HTR-8/SVneo (cell line): ENCODE results near the gene CGREF1.
A peak's percentile ranks its signal among the peaks of the same experiment; 100 is the strongest.
"Not testable (repeated sequence)": the region's sequence is repeated elsewhere in the genome, so short reads cannot be mapped to it uniquely, and the experiment has no call there.

Source experiments
- DNase-seq: peaks from one replicate; pipeline ENCODE4 v3.0.0; 2011; ENCODE audit warnings: low spot score, mixed read lengths; ENCODE audit not compliant: insufficient read length
- FAIRE-seq: peaks from 2 replicates; lab custom pipeline; 2011; peaks lifted over from hg19 to GRCh38; lab: Jason Lieb, UNC

The CGREF1 gene

GRCh38 chr2:27117995-27118524, 868 bp downstream of the CGREF1 start:
- DNase-seq (no peak), FAIRE-seq (no peak)

GRCh38 chr2:27115519-27115918, 3.4 kb downstream of the CGREF1 start:
- FAIRE-seq, result no peak

GRCh38 chr2:27111392-27112078, 7.4 kb downstream of the CGREF1 start:
- DNase-seq, FAIRE-seq: not testable (repeated sequence)

More at GRCh38 chr2:27115519-27115918, 3.4 kb downstream of the CGREF1 start:
- DNase-seq, result no peak

GRCh38 chr2:27110603-27111352, 8.2 kb downstream of the CGREF1 start:
- not testable (repeated sequence) for DNase-seq, FAIRE-seq

GRCh38 chr2:27109083-27109482, 9.8 kb downstream of the CGREF1 start:
- no peak for FAIRE-seq

GRCh38 chr2:27108221-27108620, 10.7 kb downstream of the CGREF1 start:
- no peak for FAIRE-seq
- DNase-seq, result no peak

More at GRCh38 chr2:27109083-27109482, 9.8 kb downstream of the CGREF1 start:
- DNase-seq, result no peak

- DNase-seq, result no peak
- FAIRE-seq, result no peak
Observed at GRCh38 chr2:27105981-27106380, 12.9 kb downstream of the CGREF1 start.

- DNase-seq (no peak), FAIRE-seq (no peak)
Observed at GRCh38 chr2:27102329-27102728, 16.6 kb downstream of the CGREF1 start.

- FAIRE-seq, result no peak
- DNase-seq, result no peak
Observed at GRCh38 chr2:27100036-27100435, 18.9 kb downstream of the CGREF1 start.

- DNase-seq, result no peak
- no peak for FAIRE-seq
Observed at GRCh38 chr2:27099334-27099955, 19.5 kb downstream of the CGREF1 start.

GRCh38 chr2:27097341-27097740, 21.6 kb downstream of the CGREF1 start:
- DNase-seq, result no peak
- FAIRE-seq, result no peak

GRCh38 chr2:27096748-27097297, 22.1 kb downstream of the CGREF1 start:
- no peak for FAIRE-seq

GRCh38 chr2:27095745-27096651, 22.9 kb downstream of the CGREF1 start:
- DNase-seq, result peak; percentile 64

More at GRCh38 chr2:27096748-27097297, 22.1 kb downstream of the CGREF1 start:
- DNase-seq, result no peak

GRCh38 chr2:27095427-27095744, 23.5 kb downstream of the CGREF1 start:
- FAIRE-seq (no peak), DNase-seq (no peak)

More at GRCh38 chr2:27095745-27096651, 22.9 kb downstream of the CGREF1 start:
- no peak for FAIRE-seq

- no peak for FAIRE-seq
- DNase-seq, result no peak
Observed at GRCh38 chr2:27094353-27094984, 24.5 kb downstream of the CGREF1 start.

- DNase-seq, result no peak
Observed at GRCh38 chr2:27093430-27094352, 25.2 kb downstream of the CGREF1 start.

GRCh38 chr2:27092696-27093429, 26.1 kb downstream of the CGREF1 start:
- DNase-seq (no peak), FAIRE-seq (no peak)

More at GRCh38 chr2:27093430-27094352, 25.2 kb downstream of the CGREF1 start:
- FAIRE-seq, result no peak
